ENCODE data around the gene UBE2J1.

UBE2J1 gene

DNA sequence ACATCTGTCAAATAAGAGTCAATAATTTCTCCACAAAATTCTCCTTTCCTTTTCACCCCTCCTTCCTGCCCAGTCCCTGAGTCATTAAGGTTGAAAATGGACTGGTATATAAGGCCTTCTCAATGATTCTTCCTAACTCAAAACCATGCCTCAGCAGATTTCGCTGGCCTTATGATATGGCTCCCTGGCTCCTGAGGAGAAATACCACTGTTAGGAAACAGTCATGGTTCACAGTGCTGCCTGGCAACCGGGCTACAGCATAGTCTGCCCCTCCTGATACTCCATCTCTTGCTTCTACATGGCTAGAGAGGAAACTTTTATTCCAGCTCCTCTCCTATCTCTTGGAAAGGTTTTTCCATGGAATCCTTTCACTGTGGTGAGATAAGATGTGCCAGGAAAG lies 4.7 kb downstream of the UBE2J1 start:
- H3K4me1 ChIP-seq (ENCODE audit: control insufficient read depth, insufficient read depth, low read length), result peaks cover 23% of the 10 kb centered on the region
- H3K36me3 ChIP-seq (ENCODE audit: insufficient read depth, low read length), result no peaks in the 10 kb centered on the region
- no peaks in the 10 kb centered on the region for H3K27me3 ChIP-seq (ENCODE audit: control insufficient read depth, insufficient read depth, low read length)
- no peaks in the 10 kb centered on the region for H3K9me3 ChIP-seq (replicated peaks; ENCODE audit: low read length)
- H3K4me3 ChIP-seq (ENCODE audit: low read length), result no peak overlapping the region
- no peak overlapping the region for H3K4me2 ChIP-seq (ENCODE audit: low read length)
- H3K9ac ChIP-seq (ENCODE audit: low read depth, low read length), result no peak overlapping the region

DNA sequence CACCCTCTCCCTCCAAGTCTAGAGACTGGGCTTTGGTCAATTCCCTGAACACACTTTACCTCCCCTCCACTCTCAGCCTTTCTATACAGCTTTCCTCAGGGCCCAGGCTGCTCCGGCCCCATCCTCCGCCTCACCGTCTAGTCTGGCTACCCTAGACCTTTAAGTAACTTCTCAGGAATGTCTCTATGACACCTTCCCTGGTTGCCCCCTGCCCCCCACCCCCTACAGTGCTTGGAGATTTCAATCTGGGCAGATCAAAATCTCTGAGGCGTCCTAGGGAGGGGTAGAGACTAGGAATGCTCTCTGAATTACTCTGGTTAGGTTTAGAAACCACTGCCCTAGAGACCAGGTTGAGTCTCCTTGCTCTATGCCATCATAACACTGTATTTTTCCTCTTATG lies 6.1 kb downstream of the UBE2J1 start:
- H3K4me1 ChIP-seq (ENCODE audit: control insufficient read depth, insufficient read depth, low read length), result peaks cover 23% of the 10 kb centered on the region
- H3K9ac ChIP-seq (ENCODE audit: low read depth, low read length), result no peak overlapping the region

DNA sequence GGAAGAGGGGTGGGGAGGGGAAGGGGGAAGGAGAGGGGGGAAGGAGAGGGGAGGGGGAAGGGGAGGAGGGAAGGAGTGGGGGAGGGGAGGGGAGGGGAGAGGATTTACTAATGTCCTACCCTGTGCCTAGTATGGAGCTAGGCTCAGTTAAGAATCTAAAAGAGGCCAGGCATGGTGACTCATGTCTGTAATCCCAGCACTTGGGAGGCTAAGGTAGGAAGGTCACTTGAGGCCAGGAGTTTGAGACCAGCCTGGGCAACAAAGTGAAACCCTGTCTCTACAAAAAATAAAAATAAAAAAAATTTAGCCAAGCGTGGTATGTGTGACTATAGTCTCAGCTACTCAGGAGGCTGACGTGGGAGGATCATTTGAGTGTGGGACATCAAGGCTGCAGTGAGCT lies 13.0 kb downstream of the UBE2J1 start:
- no peak overlapping the region for H3K4me3 ChIP-seq (ENCODE audit: low read length)
- no peak overlapping the region for H3K4me2 ChIP-seq (ENCODE audit: low read length)
- no peaks in the 10 kb centered on the region for H3K9me3 ChIP-seq (replicated peaks; ENCODE audit: low read length)
- H3K9ac ChIP-seq (ENCODE audit: low read depth, low read length), result no peak overlapping the region
- H3K27me3 ChIP-seq (ENCODE audit: control insufficient read depth, insufficient read depth, low read length), result no peaks in the 10 kb centered on the region
- H3K36me3 ChIP-seq (ENCODE audit: insufficient read depth, low read length), result peaks cover 43% of the 10 kb centered on the region
- no peaks in the 10 kb centered on the region for H3K4me1 ChIP-seq (ENCODE audit: control insufficient read depth, insufficient read depth, low read length)

More for the DNA sequence above, 6.1 kb downstream of the UBE2J1 start:
- Histone ChIP-seq H3K4me3 (ENCODE audit: low read length) (no peak overlapping the region), H3K9me3 (replicated peaks; ENCODE audit: low read length) (no peaks in the 10 kb centered on the region), H3K4me2 (ENCODE audit: low read length) (no peak overlapping the region), H3K27me3 (ENCODE audit: control insufficient read depth, insufficient read depth, low read length) (no peaks in the 10 kb centered on the region), H3K36me3 (ENCODE audit: insufficient read depth, low read length) (peaks cover 6% of the 10 kb centered on the region)

DNA sequence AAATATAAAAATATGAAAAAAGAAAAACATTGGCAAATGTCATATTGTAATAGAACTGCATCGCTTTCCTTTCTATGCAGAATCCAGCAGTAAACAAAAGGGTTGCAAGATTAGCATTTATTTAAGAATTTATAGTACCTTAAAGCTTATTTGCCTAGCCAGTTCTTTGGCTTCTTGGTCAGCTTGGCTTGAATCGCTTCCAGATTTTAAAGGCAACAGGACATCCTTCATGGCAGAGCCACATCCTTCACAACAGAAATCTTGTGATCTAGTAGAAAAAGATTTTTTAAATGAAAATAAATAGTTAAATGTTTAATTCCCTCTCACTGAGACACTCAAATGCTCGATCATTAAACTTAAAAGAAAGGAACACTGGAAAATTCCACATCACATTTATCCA lies 17.4 kb downstream of the UBE2J1 start:
- Histone ChIP-seq H3K9me3 (replicated peaks; ENCODE audit: low read length) (no peaks in the 10 kb centered on the region), H3K9ac (ENCODE audit: low read depth, low read length) (no peak overlapping the region), H3K27me3 (ENCODE audit: control insufficient read depth, insufficient read depth, low read length) (no peaks in the 10 kb centered on the region), H3K4me3 (ENCODE audit: low read length) (no peak overlapping the region), H3K36me3 (ENCODE audit: insufficient read depth, low read length) (peaks cover 41% of the 10 kb centered on the region), H3K4me2 (ENCODE audit: low read length) (no peak overlapping the region), H3K4me1 (ENCODE audit: control insufficient read depth, insufficient read depth, low read length) (no peaks in the 10 kb centered on the region)

DNA sequence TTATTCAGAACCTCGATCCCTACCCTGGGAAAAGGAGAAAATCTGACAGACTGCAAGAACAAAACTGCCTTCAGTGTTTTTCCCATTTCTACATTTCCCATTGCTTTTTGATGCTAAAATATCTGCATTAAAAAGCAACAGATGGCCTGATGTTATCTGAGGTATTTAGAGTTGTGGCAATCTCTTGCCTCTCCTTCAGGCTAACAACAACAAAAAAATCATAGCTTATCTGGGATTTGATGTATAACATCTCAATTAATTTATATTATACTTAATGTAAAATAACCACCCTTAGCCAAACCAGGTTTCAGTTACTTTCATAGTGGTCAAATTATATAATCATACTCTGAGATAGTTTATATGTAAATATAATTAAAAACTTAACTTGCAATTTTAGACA lies 21.6 kb downstream of the UBE2J1 start:
- no peaks in the 10 kb centered on the region for H3K4me1 ChIP-seq (ENCODE audit: control insufficient read depth, insufficient read depth, low read length)
- peaks cover 43% of the 10 kb centered on the region for H3K36me3 ChIP-seq (ENCODE audit: insufficient read depth, low read length)
- H3K4me3 ChIP-seq (ENCODE audit: low read length), result no peak overlapping the region
- H3K4me2 ChIP-seq (ENCODE audit: low read length), result no peak overlapping the region
- no peaks in the 10 kb centered on the region for H3K27me3 ChIP-seq (ENCODE audit: control insufficient read depth, insufficient read depth, low read length)
- H3K9me3 ChIP-seq (replicated peaks; ENCODE audit: low read length), result no peaks in the 10 kb centered on the region
- H3K9ac ChIP-seq (ENCODE audit: low read depth, low read length), result no peak overlapping the region

DNA sequence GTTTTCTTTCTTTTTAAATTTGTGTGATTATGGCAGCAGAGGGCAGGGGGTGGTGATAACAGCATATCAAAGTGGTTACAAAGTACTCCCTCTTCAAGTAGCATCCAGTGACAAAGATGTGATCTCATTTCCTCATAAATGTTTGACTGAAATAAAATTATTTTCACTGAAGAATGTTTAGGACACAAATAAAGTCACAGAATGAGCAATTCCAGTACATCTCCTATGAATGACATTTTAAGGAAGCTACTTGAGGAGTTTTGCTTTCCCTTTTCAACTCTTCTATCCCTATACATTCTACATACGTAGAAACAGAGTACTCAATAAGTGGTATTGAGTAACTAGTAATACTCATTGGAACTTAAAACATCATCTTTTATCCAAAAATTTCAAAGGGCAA lies 23.5 kb downstream of the UBE2J1 start:
- Histone ChIP-seq H3K4me3 (ENCODE audit: low read length) (no peak overlapping the region), H3K27me3 (ENCODE audit: control insufficient read depth, insufficient read depth, low read length) (no peaks in the 10 kb centered on the region), H3K9me3 (replicated peaks; ENCODE audit: low read length) (no peaks in the 10 kb centered on the region), H3K36me3 (ENCODE audit: insufficient read depth, low read length) (peaks cover 37% of the 10 kb centered on the region), H3K4me1 (ENCODE audit: control insufficient read depth, insufficient read depth, low read length) (no peaks in the 10 kb centered on the region), H3K4me2 (ENCODE audit: low read length) (no peak overlapping the region), H3K9ac (ENCODE audit: low read depth, low read length) (no peak overlapping the region)

DNA sequence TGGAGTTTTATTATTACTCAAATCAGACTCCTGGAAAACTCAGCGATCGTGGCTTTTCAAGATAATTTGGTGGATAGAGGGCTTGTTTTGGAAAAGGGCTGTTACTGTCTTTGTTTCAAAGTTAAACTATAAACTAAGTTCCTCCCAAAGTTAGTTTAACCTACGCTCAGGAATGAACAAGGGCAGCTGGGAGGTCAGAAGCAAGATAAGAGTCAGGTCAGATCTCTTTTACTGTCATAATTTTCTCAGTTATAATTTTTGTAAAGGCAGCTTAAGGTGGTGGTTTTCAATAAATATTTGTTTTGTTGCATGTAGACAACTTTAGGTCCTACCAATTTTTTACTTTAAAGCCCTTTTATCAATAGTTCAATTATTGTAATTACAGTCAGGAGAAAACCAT lies 28.2 kb downstream of the UBE2J1 start:
- Histone ChIP-seq H3K4me2 (ENCODE audit: low read length) (no peak overlapping the region), H3K9me3 (replicated peaks; ENCODE audit: low read length) (no peaks in the 10 kb centered on the region), H3K36me3 (ENCODE audit: insufficient read depth, low read length) (peaks cover 17% of the 10 kb centered on the region), H3K4me1 (ENCODE audit: control insufficient read depth, insufficient read depth, low read length) (peaks cover 7% of the 10 kb centered on the region), H3K27me3 (ENCODE audit: control insufficient read depth, insufficient read depth, low read length) (no peaks in the 10 kb centered on the region), H3K9ac (ENCODE audit: low read depth, low read length) (no peak overlapping the region), H3K4me3 (ENCODE audit: low read length) (no peak overlapping the region)

DNA sequence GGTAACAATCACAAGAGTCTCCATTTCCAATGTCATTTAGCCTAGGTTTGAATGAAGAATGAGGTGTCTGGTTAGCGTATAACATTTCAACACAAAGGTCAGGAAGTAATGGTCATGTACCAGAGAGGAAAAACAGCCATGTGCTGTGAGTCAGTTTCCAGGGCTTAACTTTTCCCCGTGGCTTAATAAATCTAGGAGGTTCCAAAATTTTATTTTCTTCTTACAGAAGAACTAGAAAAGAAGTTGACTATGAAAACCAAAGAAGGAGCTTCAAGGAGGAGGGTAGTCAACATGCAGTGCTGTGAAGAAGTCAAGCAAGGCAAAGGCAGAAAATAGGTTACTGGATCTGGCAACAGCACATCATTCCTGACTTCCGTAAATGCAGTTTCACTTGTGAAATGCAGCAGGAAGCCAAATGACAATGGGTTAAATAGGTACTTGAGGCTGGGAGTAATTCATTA lies 29.0 kb downstream of the UBE2J1 start:
- no peaks in the 10 kb centered on the region for H3K9me3 ChIP-seq (replicated peaks; ENCODE audit: low read length)
- H3K4me3 ChIP-seq (ENCODE audit: low read length), result no peak overlapping the region
- peaks cover 11% of the 10 kb centered on the region for H3K36me3 ChIP-seq (ENCODE audit: insufficient read depth, low read length)
- H3K4me2 ChIP-seq (ENCODE audit: low read length), result no peak overlapping the region
- no peak overlapping the region for H3K9ac ChIP-seq (ENCODE audit: low read depth, low read length)
- H3K4me1 ChIP-seq (ENCODE audit: control insufficient read depth, insufficient read depth, low read length), result peaks cover 7% of the 10 kb centered on the region
- no peaks in the 10 kb centered on the region for H3K27me3 ChIP-seq (ENCODE audit: control insufficient read depth, insufficient read depth, low read length)

DNA sequence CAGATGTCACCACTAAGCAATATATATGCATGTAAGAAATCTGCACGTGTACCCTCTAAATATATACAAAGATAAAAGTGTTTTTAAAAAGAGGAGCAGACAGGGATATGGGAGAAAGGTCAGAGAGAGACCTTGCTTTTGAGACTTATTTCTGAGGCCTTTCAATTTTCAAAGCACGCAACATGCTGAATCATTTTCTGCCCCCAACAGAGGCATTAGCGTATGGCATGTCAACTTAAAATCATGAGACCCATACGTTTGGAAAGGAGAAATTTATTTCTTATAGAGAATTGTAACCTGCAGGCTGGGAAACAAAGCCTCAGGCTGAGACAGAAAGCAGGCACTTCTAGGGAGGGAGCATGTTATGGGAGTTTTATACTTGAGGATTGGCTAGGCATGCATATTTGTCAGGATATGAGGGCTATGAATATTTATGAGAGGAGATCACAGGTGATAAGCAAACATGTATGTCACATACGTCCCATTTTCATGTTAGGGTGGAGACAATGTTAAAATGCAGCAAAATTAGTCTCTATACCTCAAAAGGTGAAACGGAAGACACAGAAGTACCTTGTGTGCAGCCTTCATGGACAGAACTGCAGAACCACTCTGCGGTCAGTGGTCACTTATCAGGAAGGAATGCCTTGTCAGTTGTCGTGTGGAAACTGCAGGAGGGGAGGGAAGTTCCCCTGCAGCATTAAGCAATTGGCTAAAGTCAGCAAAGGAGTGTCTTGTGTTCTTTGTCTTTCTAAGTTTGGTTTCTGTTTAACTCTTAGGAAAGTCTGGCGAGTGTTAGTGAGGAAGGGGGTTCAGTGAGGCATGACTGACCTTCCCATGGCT lies 31.2 kb downstream of the UBE2J1 start:
- no peak overlapping the region for H3K9ac ChIP-seq (ENCODE audit: low read depth, low read length)
- H3K4me2 ChIP-seq (ENCODE audit: low read length), result no peak overlapping the region
- no peaks in the 10 kb centered on the region for H3K27me3 ChIP-seq (ENCODE audit: control insufficient read depth, insufficient read depth, low read length)
- H3K9me3 ChIP-seq (replicated peaks; ENCODE audit: low read length), result no peaks in the 10 kb centered on the region
- H3K36me3 ChIP-seq (ENCODE audit: insufficient read depth, low read length), result no peaks in the 10 kb centered on the region
- peaks cover 7% of the 10 kb centered on the region for H3K4me1 ChIP-seq (ENCODE audit: control insufficient read depth, insufficient read depth, low read length)
- H3K4me3 ChIP-seq (ENCODE audit: low read length), result no peak overlapping the region

DNA sequence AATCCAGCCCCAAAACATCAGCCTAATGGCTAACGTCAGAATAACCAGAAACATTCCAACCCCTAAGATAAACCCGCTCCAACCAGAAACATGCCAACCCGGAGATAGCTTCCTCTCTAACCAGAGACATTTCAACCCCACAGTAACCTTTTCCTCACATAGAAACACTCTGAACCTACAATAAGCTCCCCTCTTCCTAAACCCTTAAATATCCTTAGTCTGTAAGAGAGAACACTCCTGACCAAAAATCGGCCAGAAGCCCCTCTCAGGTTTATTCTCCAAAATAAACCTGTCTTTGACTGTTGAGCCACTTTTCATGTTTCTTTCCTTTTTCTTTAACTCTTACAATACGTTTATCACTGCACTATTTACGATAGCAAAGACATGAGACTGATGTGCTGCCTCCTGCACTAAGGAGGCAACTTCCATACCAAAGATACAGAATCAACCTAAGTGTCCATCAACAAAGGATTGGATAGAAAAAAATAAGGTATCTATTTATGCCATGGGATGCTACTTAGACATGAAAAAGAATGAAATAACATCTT lies 32.4 kb downstream of the UBE2J1 start:
- no peaks in the 10 kb centered on the region for H3K9me3 ChIP-seq (replicated peaks; ENCODE audit: low read length)
- H3K4me1 ChIP-seq (ENCODE audit: control insufficient read depth, insufficient read depth, low read length), result peaks cover 7% of the 10 kb centered on the region
- no peak overlapping the region for H3K4me3 ChIP-seq (ENCODE audit: low read length)
- no peak overlapping the region for H3K4me2 ChIP-seq (ENCODE audit: low read length)
- no peaks in the 10 kb centered on the region for H3K36me3 ChIP-seq (ENCODE audit: insufficient read depth, low read length)
- no peak overlapping the region for H3K9ac ChIP-seq (ENCODE audit: low read depth, low read length)
- no peaks in the 10 kb centered on the region for H3K27me3 ChIP-seq (ENCODE audit: control insufficient read depth, insufficient read depth, low read length)

DNA sequence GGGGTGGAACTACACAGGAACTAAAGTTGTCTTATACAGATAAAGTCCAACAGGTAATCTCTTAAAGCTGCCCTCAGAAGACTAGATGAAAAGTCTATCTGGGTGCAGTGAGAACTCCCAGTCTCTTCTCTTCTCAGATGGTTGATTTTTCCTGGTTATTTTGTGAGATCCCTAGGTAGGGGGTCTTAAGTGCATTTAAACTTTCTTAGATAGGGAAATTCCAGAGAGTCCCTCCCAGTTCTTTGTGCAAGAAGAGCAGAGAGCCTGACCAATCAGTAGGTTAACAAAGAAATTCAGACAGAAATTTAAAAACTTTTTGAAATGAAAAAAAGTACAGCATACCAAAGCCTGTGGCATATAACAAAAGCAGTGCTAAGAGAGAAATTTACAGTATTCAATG lies 35.5 kb downstream of the UBE2J1 start:
- Histone ChIP-seq H3K4me2 (ENCODE audit: low read length) (no peak overlapping the region), H3K9ac (ENCODE audit: low read depth, low read length) (no peak overlapping the region), H3K27me3 (ENCODE audit: control insufficient read depth, insufficient read depth, low read length) (no peaks in the 10 kb centered on the region), H3K4me3 (ENCODE audit: low read length) (no peak overlapping the region), H3K36me3 (ENCODE audit: insufficient read depth, low read length) (no peaks in the 10 kb centered on the region), H3K9me3 (replicated peaks; ENCODE audit: low read length) (no peaks in the 10 kb centered on the region), H3K4me1 (ENCODE audit: control insufficient read depth, insufficient read depth, low read length) (peaks cover 14% of the 10 kb centered on the region)
